ENCODE data around the gene TSPAN9. TPM values are rescaled to one million over a fixed set of nuclear protein-coding genes. Genes with fewer than 3 reads are reported as not detected.
A peak's percentile ranks its signal among the peaks of the same experiment; 100 is the strongest.

TSPAN9 gene
- total RNA-seq, 1 donor from 2014 or later, result 54.4 TPM

GRCh38 chr12:3294481-3294911 lies 217.3 kb downstream of the TSPAN9 start:
- DNase-seq (ENCODE audit: low spot score), result no peak

- DNase-seq (ENCODE audit: low spot score), result no peak
Measured at GRCh38 chr12:3295225-3295624, 218.0 kb downstream of the TSPAN9 start.

GRCh38 chr12:3295646-3296408 lies 218.6 kb downstream of the TSPAN9 start:
- DNase-seq (ENCODE audit: low spot score), result peak; percentile 89

GRCh38 chr12:3296409-3296701 lies 219.2 kb downstream of the TSPAN9 start:
- no peak for DNase-seq (ENCODE audit: low spot score)

- no peak for DNase-seq (ENCODE audit: low spot score)
Measured at GRCh38 chr12:3298603-3299002, 221.4 kb downstream of the TSPAN9 start.

- peak; percentile 90 for DNase-seq (ENCODE audit: low spot score)
Measured at GRCh38 chr12:3299929-3300832, 223.0 kb downstream of the TSPAN9 start.

GRCh38 chr12:3300833-3301401 lies 223.7 kb downstream of the TSPAN9 start:
- no peak for DNase-seq (ENCODE audit: low spot score)

GRCh38 chr12:3302401-3303041 lies 225.3 kb downstream of the TSPAN9 start:
- no peak for DNase-seq (ENCODE audit: low spot score)

- DNase-seq (ENCODE audit: low spot score), result no peak
Measured at GRCh38 chr12:3303410-3304136, 226.4 kb downstream of the TSPAN9 start.

- no peak for DNase-seq (ENCODE audit: low spot score)
Measured at GRCh38 chr12:3304436-3305165, 227.4 kb downstream of the TSPAN9 start.

GRCh38 chr12:3305464-3305863 lies 228.3 kb downstream of the TSPAN9 start:
- no peak for DNase-seq (ENCODE audit: low spot score)

GRCh38 chr12:3305904-3306619 lies 228.9 kb downstream of the TSPAN9 start:
- no peak for DNase-seq (ENCODE audit: low spot score)

GRCh38 chr12:3307389-3307788 lies 230.2 kb downstream of the TSPAN9 start:
- DNase-seq (ENCODE audit: low spot score), result no peak

GRCh38 chr12:3308063-3308462 lies 230.9 kb downstream of the TSPAN9 start:
- DNase-seq (ENCODE audit: low spot score), result no peak

- DNase-seq (ENCODE audit: low spot score), result no peak
Measured at GRCh38 chr12:3308609-3309008, 231.4 kb downstream of the TSPAN9 start.

- DNase-seq (ENCODE audit: low spot score), result no peak
Measured at GRCh38 chr12:3309805-3310204, 232.6 kb downstream of the TSPAN9 start.

- no peak for DNase-seq (ENCODE audit: low spot score)
Measured at GRCh38 chr12:3310271-3311026, 233.3 kb downstream of the TSPAN9 start.

- no peak for DNase-seq (ENCODE audit: low spot score)
Measured at GRCh38 chr12:3311027-3311402, 233.8 kb downstream of the TSPAN9 start.

GRCh38 chr12:3311491-3312103 lies 234.4 kb downstream of the TSPAN9 start:
- no peak for DNase-seq (ENCODE audit: low spot score)
